Keratinocyte (primary cell): ENCODE measurements around the gene ARHGEF6.

Experiments used
- CTCF ChIP-seq, 3 experiments: IDR thresholded peaks in 1 of 3; conservative IDR thresholded peaks in 1 of 3; optimal IDR thresholded peaks in 1 of 3; 2 replicates in 2 of 3; 3 replicates in 1 of 3; pipeline versions ENCODE3 to v1.5.1; 2011; ENCODE audit warnings: low read length in 3 of 3, mild to moderate bottlenecking in 3 of 3, moderate library complexity in 2 of 3, control low read depth in 1 of 3, inconsistent platforms in 1 of 3; ENCODE audit not compliant: insufficient read depth in 2 of 3; ENCODE audit errors: extremely low read depth in 1 of 3
- EZH2 ChIP-seq: IDR thresholded peaks from one replicate; pipeline ENCODE4 v1.6.1; 2012; ENCODE audit warnings: inconsistent platforms, mild to moderate bottlenecking, low read length, moderate library complexity

- TF ChIP-seq CTCF (optimal IDR thresholded peaks at IDR 0.05 in 1 of 3, IDR thresholded peaks at IDR 0.05 in 1 of 3, conservative IDR thresholded peaks at IDR 0.05 in 1 of 3; ENCODE audit: extremely low read depth in 1 of 3, insufficient read depth in 2 of 3, low read length in 3 of 3), result no peak
- TF ChIP-seq EZH2, result no peak
These were observed 29.8 kb upstream of the ARHGEF6 start for GRCh38 chrX:136810493-136810892.
